ENCODE data around the gene SNX9. TPM values are rescaled to one million over a fixed set of nuclear protein-coding genes. Genes with fewer than 3 reads are reported as not detected.

The SNX9 gene
- total and polyA plus RNA-seq, 10 of the 15 experiments (the other 5 are each of a cell fraction or from before 2014, with no cell fraction given): 0.03 to 2.0 (median 0.37) TPM

DNA sequence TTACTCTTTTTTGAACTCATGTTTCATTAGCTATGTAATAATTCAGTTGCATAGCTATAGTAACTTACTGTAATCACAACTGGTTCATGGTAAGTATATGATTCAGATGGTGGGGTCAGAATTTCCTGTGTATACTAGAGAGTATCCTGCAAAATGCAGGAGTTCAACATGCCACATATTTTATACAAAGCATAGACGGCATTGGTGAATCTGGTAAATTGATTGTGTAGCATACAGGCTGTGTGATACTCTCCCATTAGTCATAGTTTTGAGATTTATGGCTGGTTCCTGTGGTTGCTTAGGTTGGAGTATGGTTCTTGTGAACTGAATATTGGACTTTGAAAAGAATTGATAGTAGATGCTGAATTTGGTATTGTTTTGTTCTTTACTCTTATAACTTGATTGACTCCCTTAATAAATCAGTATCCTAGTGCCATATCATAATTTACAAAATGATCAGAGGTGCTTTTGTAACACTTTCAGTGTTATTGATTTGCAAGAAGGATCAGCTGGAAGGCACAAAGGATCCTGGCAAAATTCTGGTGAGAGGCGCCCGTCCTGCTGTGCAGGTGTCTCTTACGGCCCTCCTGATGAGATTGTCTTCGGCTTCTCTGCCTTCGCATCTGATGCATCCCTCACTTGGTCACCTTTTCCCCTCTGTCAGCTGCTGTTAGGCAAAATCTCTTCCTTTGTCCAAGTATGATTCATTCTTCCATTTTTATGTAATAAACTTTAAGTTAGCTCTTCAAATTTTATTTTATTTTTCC is 22.6 kb downstream of the SNX9 start:
- Histone ChIP-seq H3K79me2 (ENCODE audit: control insufficient read depth, insufficient read depth, low read length) (no peaks in the 10 kb centered on the region), H3K4me1 (ENCODE audit: control insufficient read depth, insufficient read depth, low read length) (peaks cover 21% of the 10 kb centered on the region), H3K9ac (ENCODE audit: control insufficient read depth, insufficient read depth, low read length) (no peak overlapping the region), H3K9me3 (replicated peaks; ENCODE audit: control insufficient read depth, insufficient read depth, low read length) (no peaks in the 10 kb centered on the region; the same call in 1 of the 3 replicates), H3K36me3 (ENCODE audit: control insufficient read depth in 2 of 2, insufficient read depth in 2 of 2, low read length in 1 of 2) (no peaks in the 10 kb centered on the region), H3K27me3 (replicated peaks in 1 of 2; ENCODE audit: control insufficient read depth in 2 of 2, insufficient read depth in 2 of 2, low read length in 1 of 2) (no peaks in the 10 kb centered on the region; a peak in 1 of 4 replicates), H4K20me1 (ENCODE audit: control insufficient read depth, insufficient read depth) (no peaks in the 10 kb centered on the region; the same call in 1 of the 2 replicates), H3K4me3 (no peak overlapping the region), H3K27ac (ENCODE audit: control insufficient read depth, insufficient read depth) (no peak overlapping the region), H3K4me2 (ENCODE audit: control insufficient read depth, insufficient read depth) (peak overlapping the region; percentile 40), H2AFZ (ENCODE audit: control insufficient read depth, low read depth, low read length) (no peak overlapping the region)
- in situ Hi-C loops (cut with MboI): no loop called here
- TF ChIP-seq SUZ12 (IDR thresholded peaks at IDR 0.05; ENCODE audit: unreplicated experiment) (no peak), GABPA (IDR thresholded peaks at IDR 0.05; ENCODE audit: low read depth) (no peak), KAT2A (conservative IDR thresholded peaks at IDR 0.05; ENCODE audit: control insufficient read depth, low read depth, low read length) (no peak)
- TF ChIP-seq, protein P1, sequence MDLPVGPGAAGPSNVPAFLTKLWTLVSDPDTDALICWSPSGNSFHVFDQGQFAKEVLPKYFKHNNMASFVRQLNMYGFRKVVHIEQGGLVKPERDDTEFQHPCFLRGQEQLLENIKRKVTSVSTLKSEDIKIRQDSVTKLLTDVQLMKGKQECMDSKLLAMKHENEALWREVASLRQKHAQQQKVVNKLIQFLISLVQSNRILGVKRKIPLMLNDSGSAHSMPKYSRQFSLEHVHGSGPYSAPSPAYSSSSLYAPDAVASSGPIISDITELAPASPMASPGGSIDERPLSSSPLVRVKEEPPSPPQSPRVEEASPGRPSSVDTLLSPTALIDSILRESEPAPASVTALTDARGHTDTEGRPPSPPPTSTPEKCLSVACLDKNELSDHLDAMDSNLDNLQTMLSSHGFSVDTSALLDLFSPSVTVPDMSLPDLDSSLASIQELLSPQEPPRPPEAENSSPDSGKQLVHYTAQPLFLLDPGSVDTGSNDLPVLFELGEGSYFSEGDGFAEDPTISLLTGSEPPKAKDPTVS (IDR thresholded peaks at IDR 0.05; ENCODE audit: low read depth, low read length): no peak
- ChIA-PET CTCF (interaction anchor here (0.6 to 2.0 kb wide), 4 partner anchors 17 to 89 kb away, joined by 3 to 11 read pairs (median 5); no protein-coding TSS in a partner anchor), RAD21 (ENCODE audit: unreplicated experiment) (interaction anchor here (1.1 to 1.9 kb wide), 2 partner anchors 12 to 28 kb away, joined by 3 to 11 read pairs; no protein-coding TSS in a partner anchor), POLR2A (interaction anchor here (1.2 kb wide), 1 partner anchor 226 kb away, joined by 3 read pairs; no protein-coding TSS in a partner anchor), SMC1A (ENCODE audit: uncharacterized antibody, unreplicated experiment) (interaction anchor here (0.7 to 4.0 kb wide), 8 partner anchors 15 to 88 kb away, joined by 3 to 14 read pairs (median 4); no protein-coding TSS in a partner anchor)
- no TSS peak for BruUV-seq (replicated peaks)
- WGBS (ENCODE audit: insufficient coverage, insufficient replicate concordance, low lambda C conversion rate, missing lambda C conversion rate): 94% methylated on average over 6 of the region's 6 CpGs
- ATAC-seq (no peak; the same call in 2 of the 3 replicates), DNase-seq (ENCODE audit: low read depth, low spot score) (no peak), FAIRE-seq (no peak)
- intact Hi-C loops (cut with micrococcal nuclease; ENCODE audit: unreplicated experiment): no loop called here
